HuH-7 (cell line): ENCODE data around the gene BRK1.
"Not testable (repeated sequence)": the region's sequence is repeated elsewhere in the genome, so short reads cannot be mapped to it uniquely, and the experiment has no call there.

Source experiments
- DNase-seq: peaks from one replicate; pipeline ENCODE4 v3.0.0; 2011; ENCODE audit warnings: low spot score

BRK1 gene

DNA sequence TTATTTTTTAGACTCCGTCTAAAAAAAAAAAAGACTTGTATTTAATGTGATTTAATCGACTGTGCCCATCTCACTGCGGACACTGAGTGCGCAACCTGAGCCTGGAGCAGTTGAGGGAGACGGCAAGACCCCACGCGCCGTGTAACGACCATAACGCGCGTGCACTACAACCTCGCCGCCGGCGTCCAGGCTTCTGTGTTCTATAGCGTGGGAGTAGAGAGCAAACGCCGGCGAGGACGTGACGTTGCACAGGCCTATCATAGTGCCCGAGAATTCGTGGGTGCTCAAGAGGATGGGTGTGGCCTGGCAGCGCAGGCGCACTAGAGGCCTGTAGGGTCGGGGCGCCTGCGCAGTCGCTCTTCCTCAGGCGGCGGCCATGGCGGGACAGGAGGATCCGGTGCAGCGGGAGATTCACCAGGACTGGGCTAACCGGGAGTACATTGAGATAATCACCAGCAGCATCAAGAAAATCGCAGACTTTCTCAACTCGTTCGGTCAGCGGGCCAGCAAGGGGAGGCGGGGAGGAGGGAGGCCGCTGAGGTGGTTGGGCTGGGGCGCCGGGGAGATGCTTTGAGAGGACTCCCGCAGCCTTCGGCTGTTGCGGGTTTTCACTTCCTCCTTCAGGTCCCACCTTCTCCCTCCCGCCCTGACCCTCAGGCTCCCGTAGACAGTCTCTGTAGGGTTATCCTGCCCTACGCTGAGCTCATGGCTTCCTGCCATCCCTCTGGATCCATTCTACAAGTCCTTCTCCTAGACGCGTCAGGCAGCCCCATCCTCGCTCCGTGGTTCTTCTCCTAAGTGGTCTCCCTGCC lies at the start of gene BRK1:
Gene BRK1 (plus strand): TSS at position 350 of the 812 bp plus-strand sequence. CDS start 27 bp downstream, at position 377.
- peak; percentile 100 for DNase-seq

DNA sequence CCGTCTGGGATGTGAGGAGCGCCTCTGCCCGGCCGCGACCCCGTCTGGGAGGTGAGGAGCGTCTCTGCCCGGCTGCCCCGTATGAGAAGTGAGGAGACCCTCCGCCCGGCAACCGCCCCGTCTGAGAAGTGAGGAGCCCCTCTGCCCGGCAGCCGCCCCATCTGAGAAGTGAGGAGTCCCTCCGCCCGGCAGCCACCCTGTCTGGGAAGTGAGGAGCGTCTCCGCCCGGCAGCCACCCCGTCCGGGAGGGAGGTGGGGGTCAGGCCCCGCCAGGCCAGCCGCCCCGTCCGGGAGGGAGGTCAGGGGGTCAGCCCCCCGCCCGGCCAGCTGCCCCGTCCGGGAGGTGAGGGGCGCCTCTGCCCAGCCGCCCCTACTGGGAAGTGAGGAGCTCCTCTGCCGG lies 45.4 kb upstream of the BRK1 start:
- DNase-seq, result not testable (repeated sequence)

DNA sequence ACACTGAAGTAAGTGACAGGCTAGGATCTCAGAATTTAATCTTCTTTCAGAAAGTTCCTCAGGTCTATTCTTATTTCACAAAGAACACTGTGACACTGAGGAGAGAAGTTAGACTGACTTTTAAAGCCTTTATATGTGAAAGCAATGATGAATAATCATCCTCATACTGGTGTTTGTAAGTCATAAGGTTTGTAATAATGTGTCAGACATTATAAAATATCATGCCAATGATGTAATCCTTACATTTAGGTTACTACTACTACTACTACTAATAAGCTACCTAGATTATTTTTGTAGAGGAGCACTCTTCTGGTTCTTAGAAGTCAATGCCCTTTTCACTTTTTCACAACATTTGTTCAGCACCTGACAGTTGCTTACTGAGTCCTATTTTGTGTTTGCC lies 40.8 kb upstream of the BRK1 start:
- DNase-seq, result no peak

DNA sequence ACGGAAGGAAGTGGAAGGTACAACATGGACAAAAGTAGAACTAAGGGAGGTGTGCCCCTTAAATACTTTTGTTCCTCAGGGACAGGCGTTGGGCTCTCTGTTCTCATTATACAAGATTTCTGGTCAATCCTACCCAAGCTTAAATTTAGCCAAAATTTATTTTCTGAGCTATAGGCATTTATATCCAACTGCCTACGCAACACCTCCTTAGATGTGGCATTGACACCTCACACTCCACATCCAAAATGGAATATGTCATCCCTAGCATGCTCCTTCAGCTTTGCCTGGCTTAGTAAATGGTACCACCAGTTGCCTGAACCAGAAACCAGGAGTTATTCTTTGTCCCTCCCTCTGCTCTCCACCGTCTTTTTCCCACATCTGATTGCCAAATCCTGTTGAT lies 33.6 kb upstream of the BRK1 start:
- no peak for DNase-seq

DNA sequence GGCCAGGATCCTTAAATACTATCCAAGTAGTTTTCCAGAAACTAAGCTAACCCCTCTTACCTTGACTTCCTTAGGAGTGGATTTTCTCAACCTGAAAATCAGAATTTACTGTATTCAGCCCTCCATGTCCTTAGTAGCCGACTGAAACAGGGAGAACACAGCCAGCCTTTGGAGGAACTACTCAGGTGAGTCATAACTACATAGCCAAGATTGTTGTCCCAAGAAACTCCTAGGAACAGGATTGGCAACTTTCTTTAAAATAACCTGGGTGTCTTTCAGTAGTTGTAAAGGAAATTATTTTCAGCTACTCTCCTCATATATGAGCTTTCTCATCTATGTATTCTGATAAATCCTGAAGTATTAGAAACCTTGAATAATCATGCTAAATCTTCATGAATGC lies 29.7 kb upstream of the BRK1 start:
- DNase-seq, result no peak

DNA sequence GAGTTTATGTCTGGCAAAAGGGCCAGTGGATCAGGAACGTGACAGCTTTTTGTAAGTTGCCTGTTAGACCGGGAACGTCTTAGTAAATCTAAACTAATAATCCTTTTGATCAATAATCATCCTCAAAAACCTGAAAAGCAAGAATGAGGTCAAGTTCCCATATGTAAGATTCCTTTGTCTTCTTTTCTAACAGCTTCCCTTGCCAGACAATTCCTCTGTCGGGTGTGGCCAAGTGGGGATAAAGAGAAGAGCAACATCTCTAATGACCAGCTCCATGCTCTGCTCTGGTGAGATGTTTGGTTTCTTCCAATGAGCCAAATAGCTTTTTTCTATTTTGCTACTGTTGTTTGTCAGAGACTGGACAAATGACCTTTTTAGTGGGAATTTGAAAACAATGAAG lies 27.2 kb upstream of the BRK1 start:
- no peak for DNase-seq

DNA sequence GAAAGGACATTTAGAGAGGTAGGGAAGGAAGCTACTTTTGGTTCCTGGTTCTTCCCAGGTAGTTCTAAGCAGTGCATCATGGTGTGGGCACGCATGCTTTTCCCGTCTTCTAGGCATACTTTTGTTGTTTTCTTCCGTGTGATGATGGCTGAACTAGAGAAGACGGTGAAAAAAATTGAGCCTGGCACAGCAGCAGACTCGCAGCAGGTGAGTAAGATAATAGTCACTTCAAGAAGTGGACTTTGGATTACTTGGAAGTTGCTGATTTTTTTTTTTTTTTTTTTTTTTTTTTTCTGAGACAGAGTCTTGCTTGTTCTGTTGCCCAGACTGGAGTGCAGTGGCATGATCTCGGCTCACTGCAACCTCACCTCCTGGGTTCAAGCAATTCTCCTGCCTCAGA lies 25.3 kb upstream of the BRK1 start:
- DNase-seq, result no peak

DNA sequence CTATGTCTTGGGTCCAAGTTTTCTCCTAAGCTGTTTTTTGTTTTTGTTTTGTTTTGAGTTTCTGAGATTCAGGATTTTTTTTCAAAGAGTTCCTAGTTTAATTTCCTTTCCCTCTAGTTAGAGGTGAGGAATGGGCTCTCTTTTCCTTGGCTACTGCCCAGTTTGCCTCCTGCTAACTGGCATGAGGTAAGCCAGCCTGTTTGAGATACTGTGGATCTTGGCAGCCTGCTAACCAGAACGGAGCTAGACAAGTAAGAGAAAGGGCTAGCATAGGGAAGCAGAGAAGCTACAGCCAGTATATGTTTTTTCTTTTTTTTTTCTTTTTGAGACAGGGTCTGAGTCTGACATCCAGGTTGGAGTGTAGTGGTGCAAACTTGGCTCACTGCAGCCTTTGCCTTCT lies 24.7 kb upstream of the BRK1 start:
- not testable (repeated sequence) for DNase-seq

DNA sequence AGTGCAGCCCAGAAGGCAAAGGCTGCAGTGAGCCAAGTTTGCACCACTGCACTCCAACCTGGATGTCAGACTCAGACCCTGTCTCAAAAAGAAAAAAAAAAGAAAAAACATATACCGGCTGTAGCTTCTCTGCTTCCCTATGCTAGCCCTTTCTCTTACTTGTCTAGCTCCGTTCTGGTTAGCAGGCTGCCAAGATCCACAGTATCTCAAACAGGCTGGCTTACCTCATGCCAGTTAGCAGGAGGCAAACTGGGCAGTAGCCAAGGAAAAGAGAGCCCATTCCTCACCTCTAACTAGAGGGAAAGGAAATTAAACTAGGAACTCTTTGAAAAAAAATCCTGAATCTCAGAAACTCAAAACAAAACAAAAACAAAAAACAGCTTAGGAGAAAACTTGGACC lies 24.1 kb upstream of the BRK1 start:
- not testable (repeated sequence) for DNase-seq

DNA sequence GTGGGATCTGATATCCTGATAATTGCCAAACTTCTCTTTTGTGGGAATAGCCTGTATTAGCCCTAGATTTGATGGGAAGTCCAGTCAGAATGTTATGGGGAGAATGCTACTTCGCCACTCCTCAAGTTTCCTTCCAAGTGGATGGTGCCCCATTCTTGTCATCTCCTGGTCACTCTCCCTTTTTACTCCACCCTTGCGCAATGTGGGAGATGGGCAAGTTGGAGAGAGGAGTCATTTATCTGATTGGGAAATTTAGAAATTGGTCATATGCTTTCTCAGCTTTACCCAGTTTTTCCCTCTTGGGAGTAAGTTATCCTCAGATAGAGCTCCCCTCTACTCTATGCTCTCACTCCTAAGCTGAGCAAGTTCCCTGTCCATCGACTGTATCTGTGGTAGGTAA lies 21.8 kb upstream of the BRK1 start:
- no peak for DNase-seq

DNA sequence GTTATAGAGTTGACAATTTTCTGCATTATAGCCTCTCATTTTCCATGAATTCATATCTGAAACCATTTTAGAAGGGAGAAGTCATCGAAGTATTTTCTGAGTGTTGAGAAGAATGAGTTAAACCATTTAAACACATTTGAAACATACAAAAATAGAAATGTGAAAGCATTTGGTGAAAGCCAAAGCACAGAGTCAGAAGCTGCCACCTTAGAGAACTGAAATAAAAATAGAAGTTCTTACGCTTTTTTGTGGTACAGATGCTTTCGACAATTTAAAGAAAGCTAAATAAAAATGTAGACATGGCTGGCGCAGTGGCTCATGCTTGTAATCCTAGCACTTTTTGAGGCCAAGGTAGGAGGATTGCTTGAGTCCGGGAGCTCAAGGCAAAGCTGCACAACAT lies 16.4 kb upstream of the BRK1 start:
- no peak for DNase-seq

DNA sequence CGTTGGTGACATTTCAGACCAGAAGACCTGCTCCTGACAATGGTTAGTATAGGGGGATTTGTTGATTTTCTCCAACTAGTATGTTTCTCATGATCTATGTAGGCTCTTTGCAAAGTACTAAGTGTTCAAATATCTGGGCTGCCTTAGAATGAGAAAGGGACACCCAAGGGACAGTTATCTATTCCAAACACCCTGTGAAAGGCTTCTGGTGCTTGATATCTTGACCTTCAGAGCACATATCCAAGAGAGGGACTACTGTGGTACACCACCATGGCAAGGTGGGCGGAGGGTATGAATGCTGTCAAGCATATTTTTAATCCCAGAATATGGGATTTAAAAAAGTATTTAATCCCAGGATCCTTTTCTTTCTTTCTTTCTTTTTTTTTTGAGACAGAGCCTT lies 8.6 kb upstream of the BRK1 start:
- DNase-seq, result no peak

DNA sequence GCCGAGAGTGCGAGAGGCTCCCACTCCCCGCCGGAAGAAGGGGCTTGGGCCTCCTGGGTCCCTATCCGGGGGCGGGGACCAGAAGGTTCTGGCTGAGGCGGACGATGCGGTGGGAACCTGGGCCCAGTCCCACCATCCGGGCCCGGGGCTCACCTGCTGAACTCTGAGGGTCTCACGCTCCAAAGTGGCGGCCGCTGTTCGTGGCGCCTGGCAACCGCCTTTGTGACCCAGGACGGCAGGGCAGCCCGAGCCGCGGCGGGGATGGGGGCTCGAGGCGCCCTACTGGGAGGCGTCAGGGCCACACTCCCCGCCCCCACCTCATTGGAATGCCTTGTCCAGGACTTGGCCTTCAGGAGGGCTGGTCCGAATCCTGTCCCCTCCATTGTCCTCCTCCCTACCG lies 7.4 kb upstream of the BRK1 start, which contains the start of gene FANCD2OS:
Gene FANCD2OS (minus strand): TSS at position 165 of the 400 bp plus-strand sequence. CDS start 3,481 bp downstream, outside the sequence.
- no peak for DNase-seq

DNA sequence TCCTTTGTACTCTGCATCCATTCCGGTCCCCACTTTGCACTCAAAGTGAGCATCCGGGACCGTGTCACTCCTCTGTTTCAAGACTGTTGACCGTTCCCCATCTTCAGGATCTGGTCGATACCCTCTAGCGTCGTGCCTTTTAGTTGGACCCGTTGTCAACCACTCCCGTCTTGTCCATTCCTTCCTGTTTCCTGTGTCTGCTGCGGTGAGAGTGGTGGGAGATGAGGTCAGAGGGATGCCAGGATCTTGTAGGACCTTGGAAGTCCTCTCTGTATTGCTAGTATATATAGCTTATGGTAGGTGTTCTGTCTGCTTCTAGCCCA lies 624 bp downstream of the BRK1 start:
- DNase-seq, result no peak

DNA sequence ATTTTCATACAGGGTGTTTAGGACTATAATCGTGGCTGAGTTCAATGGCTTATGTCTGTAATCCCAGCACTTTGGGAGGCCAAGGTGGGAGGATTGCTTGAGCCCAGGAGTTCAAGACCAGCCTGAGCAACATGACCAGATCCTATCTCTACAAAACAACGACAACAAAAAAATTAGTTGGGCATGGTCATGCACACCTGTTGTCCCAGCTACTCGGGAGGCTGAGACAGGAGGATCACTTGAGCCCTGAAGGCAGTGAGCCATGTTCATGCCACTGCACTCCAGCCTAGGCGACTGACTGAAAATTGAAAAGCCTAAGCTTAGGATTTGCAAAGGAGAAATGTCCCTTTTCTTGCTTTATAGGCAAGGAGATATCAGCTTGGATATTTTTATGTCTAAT lies 1.5 kb downstream of the BRK1 start:
- no peak for DNase-seq

DNA sequence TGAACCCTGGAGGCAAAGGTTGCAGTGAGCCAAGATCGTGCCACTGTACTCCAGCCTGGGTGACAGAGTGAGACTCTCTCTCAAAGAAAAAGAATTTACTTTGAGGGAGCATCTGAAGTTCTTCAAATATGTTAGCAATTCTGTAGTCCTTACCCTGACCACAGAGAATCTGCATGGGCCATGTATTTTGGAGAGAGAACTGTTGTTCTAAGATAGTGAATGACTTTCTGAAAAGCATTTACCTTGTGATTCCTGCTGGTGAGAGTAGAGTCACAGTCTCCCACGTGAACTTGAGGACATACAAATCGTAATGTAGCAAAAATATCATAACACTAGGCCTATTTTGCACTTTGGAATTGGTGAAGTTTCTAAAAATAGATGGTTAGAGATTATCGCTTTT lies 3.9 kb downstream of the BRK1 start:
- no peak for DNase-seq

DNA sequence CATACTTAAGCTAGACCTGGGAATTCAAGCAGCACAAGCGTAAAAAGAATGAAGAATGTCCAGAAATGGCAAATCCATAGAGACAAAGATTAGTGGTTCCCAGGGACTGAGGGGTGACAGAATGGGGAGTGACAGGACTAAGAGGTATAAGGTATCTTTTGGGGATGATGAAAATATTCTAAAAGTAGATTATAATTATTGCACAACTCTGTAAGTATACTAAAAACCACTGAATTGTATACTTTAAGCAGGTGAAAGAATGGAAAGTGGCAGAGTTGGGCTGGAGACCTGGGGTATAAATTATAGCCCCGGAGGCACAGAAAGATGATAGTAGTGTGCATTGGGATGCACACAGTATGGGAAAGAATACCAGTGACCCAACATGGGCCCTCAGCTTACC lies 5.6 kb downstream of the BRK1 start:
- DNase-seq, result no peak

DNA sequence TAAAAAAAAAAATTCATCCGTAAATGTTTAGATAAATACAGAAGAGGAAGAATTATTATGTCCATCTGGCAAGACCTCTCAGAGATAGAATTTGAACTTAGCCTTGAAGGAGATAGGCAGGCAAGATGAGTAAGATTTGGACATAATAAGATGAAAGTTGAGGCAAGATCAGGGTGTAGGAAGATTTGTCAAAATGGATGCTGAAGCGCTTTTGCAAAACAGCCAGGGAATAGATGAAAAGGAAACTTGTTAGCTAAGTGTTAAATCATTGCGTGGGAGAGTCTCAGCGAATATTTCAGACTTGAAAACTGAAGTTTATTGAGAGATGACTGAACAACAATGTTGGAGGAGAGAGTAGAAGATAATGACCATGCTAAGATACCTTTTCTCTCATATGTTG lies 7.2 kb downstream of the BRK1 start:
- no peak for DNase-seq

DNA sequence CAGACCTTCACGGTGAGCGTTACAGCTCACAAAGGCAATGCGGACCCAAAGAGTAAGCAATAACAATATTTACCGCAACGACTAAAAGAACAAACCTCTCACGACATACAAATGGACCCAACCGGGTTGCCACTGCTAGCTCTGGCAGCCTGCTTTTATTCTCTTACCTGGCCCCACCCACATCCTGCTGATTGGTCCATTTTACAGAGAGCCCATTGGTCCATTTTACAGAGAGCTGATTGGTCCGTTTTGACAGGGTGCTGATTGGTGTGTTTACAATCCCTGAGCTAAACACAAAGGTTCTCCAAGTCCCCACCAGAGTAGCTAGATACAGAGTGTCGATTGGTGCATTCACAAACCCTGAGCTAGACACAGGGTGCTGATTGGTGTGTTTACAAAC lies 20.4 kb downstream of the BRK1 start:
- DNase-seq, result not testable (repeated sequence)

DNA sequence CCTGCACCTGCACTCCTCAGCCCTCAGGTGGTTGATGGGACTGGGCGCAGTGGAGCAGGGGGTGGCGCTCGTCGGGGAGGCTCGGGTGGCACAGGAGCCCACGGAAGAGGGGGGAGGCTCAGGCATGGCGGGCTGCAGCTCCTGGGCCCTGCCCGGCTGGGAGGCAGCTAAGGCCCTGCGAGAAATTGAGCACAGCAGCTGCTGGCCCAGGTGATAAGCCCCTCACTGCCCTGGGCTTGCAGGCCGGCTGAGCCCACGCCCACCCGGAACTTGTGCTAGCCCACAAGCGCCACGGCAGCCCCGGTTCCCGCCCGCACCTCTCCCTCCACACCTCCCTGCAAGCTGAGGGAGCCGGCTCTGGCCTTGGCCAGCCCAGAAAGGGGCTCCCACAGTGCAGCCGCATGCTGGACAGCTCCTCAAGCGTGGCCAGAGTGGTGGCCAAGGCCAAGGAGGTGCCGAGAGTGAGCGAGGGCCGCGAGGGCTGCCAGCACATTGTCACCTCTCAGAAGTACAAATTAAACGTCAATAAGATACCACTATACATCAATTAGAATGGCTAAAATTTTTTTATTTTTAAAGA lies 21.0 kb downstream of the BRK1 start:
- no peak for DNase-seq

DNA sequence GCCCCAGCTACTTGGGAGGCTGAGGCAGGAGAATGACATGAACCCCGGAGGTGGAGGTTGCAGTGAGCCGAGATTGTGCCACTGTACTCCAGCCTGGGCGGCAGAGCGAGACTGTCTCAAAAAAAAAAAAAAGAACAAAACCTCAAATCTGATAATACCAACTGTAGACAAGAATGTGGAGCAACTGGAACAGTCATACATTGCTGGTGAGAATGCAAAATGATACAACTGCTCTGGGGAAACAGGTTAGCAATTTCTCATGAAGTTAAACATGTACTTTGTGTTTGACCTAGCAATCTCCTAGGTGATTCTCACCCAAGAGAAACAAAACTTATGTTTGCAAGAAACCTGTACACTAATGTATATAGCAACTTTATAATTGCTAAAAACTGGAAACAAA lies 21.7 kb downstream of the BRK1 start:
- no peak for DNase-seq

DNA sequence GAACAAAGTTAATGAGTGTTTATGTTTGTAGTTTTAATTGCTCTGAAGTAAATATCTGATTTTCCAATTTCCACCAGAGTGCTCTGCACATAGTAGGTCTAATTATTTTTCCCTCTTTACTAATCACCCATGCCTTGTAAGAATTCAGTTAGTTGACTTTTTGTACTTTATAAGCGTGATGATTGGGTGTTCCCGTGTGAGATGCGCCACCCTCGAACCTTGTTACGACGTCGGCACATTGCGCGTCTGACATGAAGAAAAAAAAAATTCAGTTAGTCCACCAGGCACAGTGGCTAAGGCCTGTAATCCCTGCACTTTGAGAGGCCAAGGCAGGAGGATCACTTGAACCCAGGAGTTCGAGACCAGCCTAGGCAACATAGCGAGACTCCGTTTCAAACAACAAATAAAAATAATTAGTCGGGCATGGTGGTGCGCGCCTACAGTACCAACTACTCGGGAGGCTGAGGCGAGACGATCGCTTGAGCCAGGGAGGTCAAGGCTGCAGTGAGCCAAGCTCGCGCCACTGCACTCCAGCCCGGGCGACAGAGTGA lies 25.6 kb downstream of the BRK1 start:
- DNase-seq, result no peak

DNA sequence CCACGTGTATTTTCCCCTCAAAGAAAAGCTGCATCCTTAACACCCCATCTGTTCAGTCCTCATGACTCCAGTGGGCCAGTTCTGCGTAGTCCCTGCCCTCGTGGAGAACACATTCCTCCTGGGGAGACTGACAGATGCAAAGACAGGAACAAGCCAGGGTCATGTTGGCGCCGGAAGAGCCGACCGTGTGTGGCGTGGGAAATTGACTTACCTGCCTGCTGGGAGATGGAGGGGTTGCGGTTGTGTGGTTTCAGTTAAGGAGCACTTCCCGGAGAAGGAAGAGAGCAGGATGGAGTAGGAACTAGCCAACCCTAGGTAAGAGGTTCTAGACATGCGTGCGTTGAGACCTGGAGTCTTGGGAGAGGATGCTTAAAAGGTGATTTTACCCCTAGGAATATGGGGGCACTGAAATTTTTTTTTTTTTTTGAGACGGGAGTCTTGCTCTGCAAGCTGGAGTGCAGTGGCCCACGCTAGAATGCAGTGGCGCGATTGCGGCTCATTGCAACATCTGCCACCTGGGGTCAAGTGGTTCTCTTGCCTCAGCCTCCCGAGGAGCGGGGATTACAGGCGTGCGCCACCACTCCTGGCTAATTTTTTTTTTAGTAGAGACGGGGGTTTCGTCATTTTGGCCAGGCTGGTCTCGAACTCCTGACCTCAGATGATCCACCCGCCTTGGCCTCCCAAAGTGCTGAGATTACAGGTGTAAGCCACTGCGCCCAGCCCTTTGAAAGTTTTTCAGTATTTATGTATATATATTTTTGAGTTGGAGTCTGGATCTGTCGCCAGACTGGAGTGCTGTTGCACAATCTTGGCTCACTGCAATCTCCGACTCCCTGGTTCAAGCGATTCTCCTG lies 27.5 kb downstream of the BRK1 start:
- DNase-seq, result peak; percentile 49
